Endothelial cell of umbilical vein (primary cell): ENCODE data around the gene AFP. TPM values are rescaled to one million over a fixed set of nuclear protein-coding genes. Genes with fewer than 3 reads are reported as not detected.

Experiments
- BruUV-seq: library from RNA; stranded (reverse); fragments of 400-500 nt; replicated peaks from 2 replicates; lab custom pipeline; 2021; lab: Mats Ljungman, UMichigan
- CTCF ChIA-PET: fragments of 300-600, 350-600 bp; sonication (Branson Sonifier 250); formaldehyde crosslinking; loops from one replicate; lab custom pipeline; 2021; ENCODE audit warnings: antibody characterized with exemption, inconsistent platforms; lab: Charles Lee
- POLR2A ChIA-PET: fragments of 300-600, 350-600 bp; sonication (Branson Sonifier 250); formaldehyde crosslinking; loops from one replicate; lab custom pipeline; 2021; ENCODE audit warnings: antibody characterized with exemption, inconsistent platforms; lab: Charles Lee
- DNase-seq: peaks from one replicate; pipeline ENCODE4 v3.0.0-alpha.2; 2011; ENCODE audit warnings: low read depth, low spot score
- FAIRE-seq: peaks from 2 replicates; lab custom pipeline; 2011; peaks lifted over from hg19 to GRCh38; lab: Jason Lieb, UNC
- H2AFZ ChIP-seq: 2 replicates; pipeline ENCODE4 v1.6.0; 2012; ENCODE audit warnings: low read depth, low read length, control low read depth, inconsistent platforms
- H3K27ac ChIP-seq: 2 replicates; pipeline ENCODE4 v1.5.1; 2011; ENCODE audit warnings: low read depth, mild to moderate bottlenecking, control low read depth, low read length, moderate library complexity; ENCODE audit not compliant: insufficient read depth
- H3K27me3 ChIP-seq, 2 experiments: 2 replicates each; pipeline versions ENCODE4 v1.6.0 to v1.6.1; 2011; ENCODE audit warnings: low read length in 2 of 2, mixed read lengths in 1 of 2; ENCODE audit not compliant: control insufficient read depth in 2 of 2, insufficient read depth in 2 of 2
- H3K36me3 ChIP-seq, 2 experiments: 2 replicates in 1 of 2; 3 replicates in 1 of 2; pipeline ENCODE4 v1.5.1; 2011; ENCODE audit warnings: low read length in 2 of 2, mild to moderate bottlenecking in 1 of 2, moderate library complexity in 1 of 2; ENCODE audit not compliant: control insufficient read depth in 2 of 2, insufficient read depth in 2 of 2; ENCODE audit errors: extremely low read depth in 1 of 2
- H3K4me1 ChIP-seq: 3 replicates; pipeline ENCODE4 v1.5.1; 2011; ENCODE audit warnings: mild to moderate bottlenecking, low read length; ENCODE audit not compliant: control insufficient read depth, insufficient read depth; ENCODE audit errors: extremely low read depth
- H3K4me2 ChIP-seq: 2 replicates; pipeline ENCODE4 v1.6.1; 2011; ENCODE audit warnings: low read length, control low read depth, mixed read lengths; ENCODE audit not compliant: insufficient read depth
- H3K4me3 ChIP-seq, 3 experiments: fragments of 200-600 bp in 1 of 3; sonication (generic), shearing (Covaris generic) in 1 of 3; replicated peaks in 1 of 3; 2 replicates each; pipeline ENCODE4 v1.5.1; 2011 to 2016; ENCODE audit warnings: control low read depth in 3 of 3, low read length in 3 of 3, mild to moderate bottlenecking in 2 of 3, inconsistent platforms in 1 of 3, low read depth in 1 of 3, moderate library complexity in 1 of 3; ENCODE audit not compliant: insufficient read depth in 1 of 3
- H3K79me2 ChIP-seq: 2 replicates; pipeline ENCODE4 v1.6.0; 2012; ENCODE audit warnings: low read length, inconsistent platforms; ENCODE audit not compliant: control insufficient read depth, insufficient read depth
- H3K9ac ChIP-seq: replicated peaks from 2 replicates; pipeline ENCODE3; 2011; ENCODE audit warnings: low read length, control low read depth; ENCODE audit not compliant: insufficient read depth; ENCODE audit errors: extremely low read depth
- H3K9me1 ChIP-seq: replicated peaks from 3 replicates; pipeline ENCODE4 v1.6.0; 2011; ENCODE audit warnings: mild to moderate bottlenecking, low read length; ENCODE audit not compliant: control insufficient read depth, insufficient read depth; ENCODE audit errors: extremely low read depth
- H3K9me3 ChIP-seq: replicated peaks from 2 replicates; pipeline ENCODE4 v1.5.1; 2012; ENCODE audit warnings: low read length, inconsistent platforms; ENCODE audit not compliant: control insufficient read depth, insufficient read depth
- H4K20me1 ChIP-seq: replicated peaks from 2 replicates; pipeline ENCODE3; 2011; ENCODE audit warnings: mild to moderate bottlenecking, low read length; ENCODE audit not compliant: control insufficient read depth, insufficient read depth; ENCODE audit errors: extremely low read depth
- EZH2 ChIP-seq: IDR thresholded peaks from 2 replicates; pipeline ENCODE4 v1.6.1; 2012; ENCODE audit warnings: borderline replicate concordance, low read depth, mild to moderate bottlenecking, moderate library complexity, low read length, inconsistent platforms; ENCODE audit not compliant: severe bottlenecking
- FOS ChIP-seq: IDR thresholded peaks from 2 replicates; pipeline ENCODE4 v1.6.1; 2011; ENCODE audit warnings: mild to moderate bottlenecking, low read length, moderate library complexity, borderline replicate concordance; ENCODE audit not compliant: insufficient read depth
- GATA2 ChIP-seq: IDR thresholded peaks from 2 replicates; pipeline ENCODE4 v1.7.0; 2011; ENCODE audit warnings: low read depth, mild to moderate bottlenecking, moderate library complexity, mixed read lengths, low read length; ENCODE audit not compliant: insufficient read length, insufficient read depth
- JUN ChIP-seq: IDR thresholded peaks from 2 replicates; pipeline ENCODE4 v1.6.1; 2011; ENCODE audit warnings: borderline replicate concordance, low read depth; ENCODE audit not compliant: insufficient read length, insufficient read depth
- MYC ChIP-seq: IDR thresholded peaks from one replicate; pipeline ENCODE4 v1.6.1; 2011; ENCODE audit warnings: mild to moderate bottlenecking, low read depth, low read length
- POLR2A ChIP-seq: IDR thresholded peaks from 2 replicates; pipeline ENCODE4 v1.6.1; 2012; ENCODE audit warnings: low read depth, mild to moderate bottlenecking, control low read depth, low read length
- POLR2AphosphoS5 ChIP-seq: IDR thresholded peaks from 2 replicates; pipeline ENCODE4 v1.6.1; 2012; ENCODE audit warnings: low read depth, mild to moderate bottlenecking, control low read depth, low read length, moderate library complexity; ENCODE audit not compliant: insufficient read depth
- dilution Hi-C: fragments of 300-500 bp; cut with MboI; formaldehyde crosslinking; loops from one replicate; pipeline ENCODE4 v1.15.0; 2019; ENCODE audit warnings: low sequenced_read_pairs; ENCODE audit not compliant: extremely low pct_ligation_motif_present
- intact Hi-C: fragments of 100-400 bp; cut with micrococcal nuclease; formaldehyde crosslinking; loops from one replicate; pipeline ENCODE4 v1.10.0; 2022
- polyA plus RNA-seq, 4 experiments: library from polyadenylated mRNA; depleted of rRNA in 3 of 4; stranded (reverse) in 3 of 4; unstranded in 1 of 4; fragments of >200 nt; gene quantifications; 2 replicates each; pipeline versions ENCODE4 v1.2.1 to v1.2.3, GENCODE V29; 2011 to 2012; ENCODE audit warnings: missing spikeins in 1 of 4
- total RNA-seq: library from RNA; stranded (reverse); gene quantifications from 2 replicates; pipeline ENCODE4 v1.2.3, GENCODE V29; 2021
- TF ChIP-seq, protein P1 (sequence below), 2 donors: IDR thresholded peaks; 1 replicate in 1 of 2; 2 replicates in 1 of 2; pipeline ENCODE4 v1.5.1; 2011; ENCODE audit warnings: low read length in 2 of 2, mild to moderate bottlenecking in 2 of 2, moderate library complexity in 2 of 2, control low read depth in 1 of 2, inconsistent platforms in 1 of 2, low read depth in 1 of 2; ENCODE audit not compliant: insufficient read depth in 1 of 2; ENCODE audit errors: extremely low read depth in 1 of 2
- TF ChIP-seq, protein P2 (sequence below): IDR thresholded peaks from 2 replicates; pipeline ENCODE4 v1.6.1; 2011; ENCODE audit not compliant: insufficient read depth, insufficient read length

The AFP gene
- total and polyA plus RNA-seq, 2 donors (not counting 3 experiments of a cell fraction or from before 2014, with no cell fraction given), result not detected

DNA sequence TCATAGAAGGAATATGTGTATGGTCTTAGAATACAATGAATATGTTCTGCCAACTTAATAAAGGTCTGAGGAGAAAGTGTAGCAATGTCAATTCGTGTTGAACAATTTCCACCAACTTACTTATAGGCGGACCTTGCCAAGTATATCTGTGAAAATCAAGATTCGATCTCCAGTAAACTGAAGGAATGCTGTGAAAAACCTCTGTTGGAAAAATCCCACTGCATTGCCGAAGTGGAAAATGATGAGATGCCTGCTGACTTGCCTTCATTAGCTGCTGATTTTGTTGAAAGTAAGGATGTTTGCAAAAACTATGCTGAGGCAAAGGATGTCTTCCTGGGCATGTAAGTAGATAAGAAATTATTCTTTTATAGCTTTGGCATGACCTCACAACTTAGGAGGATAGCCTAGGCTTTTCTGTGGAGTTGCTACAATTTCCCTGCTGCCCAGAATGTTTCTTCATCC lies 22.7 kb upstream of the AFP start:
- DNase-seq, result no peak
- Histone ChIP-seq H3K36me3 (no peaks in the 10 kb centered on the region), H3K9me3 (no peaks in the 10 kb centered on the region), H3K4me1 (no peaks in the 10 kb centered on the region), H3K79me2 (no peaks in the 10 kb centered on the region), H3K27me3 (peaks cover 0 to 6% of the 10 kb centered on the region in 2 experiments), H3K9ac (no peak overlapping the region), H2AFZ (no peak overlapping the region), H4K20me1 (no peaks in the 10 kb centered on the region), H3K9me1 (no peaks in the 10 kb centered on the region), H3K27ac (no peak overlapping the region), H3K4me2 (no peak overlapping the region), H3K4me3 (no peak overlapping the region)
- no TSS peak for BruUV-seq
- intact Hi-C loops, result no loop called here
- ChIA-PET POLR2A (no interaction called here), CTCF (no interaction called here)
- TF ChIP-seq FOS (no peak), POLR2A (no peak), POLR2AphosphoS5 (no peak), EZH2 (no peak), GATA2 (no peak), MYC (no peak), JUN (no peak)
- TF ChIP-seq, protein P1, sequence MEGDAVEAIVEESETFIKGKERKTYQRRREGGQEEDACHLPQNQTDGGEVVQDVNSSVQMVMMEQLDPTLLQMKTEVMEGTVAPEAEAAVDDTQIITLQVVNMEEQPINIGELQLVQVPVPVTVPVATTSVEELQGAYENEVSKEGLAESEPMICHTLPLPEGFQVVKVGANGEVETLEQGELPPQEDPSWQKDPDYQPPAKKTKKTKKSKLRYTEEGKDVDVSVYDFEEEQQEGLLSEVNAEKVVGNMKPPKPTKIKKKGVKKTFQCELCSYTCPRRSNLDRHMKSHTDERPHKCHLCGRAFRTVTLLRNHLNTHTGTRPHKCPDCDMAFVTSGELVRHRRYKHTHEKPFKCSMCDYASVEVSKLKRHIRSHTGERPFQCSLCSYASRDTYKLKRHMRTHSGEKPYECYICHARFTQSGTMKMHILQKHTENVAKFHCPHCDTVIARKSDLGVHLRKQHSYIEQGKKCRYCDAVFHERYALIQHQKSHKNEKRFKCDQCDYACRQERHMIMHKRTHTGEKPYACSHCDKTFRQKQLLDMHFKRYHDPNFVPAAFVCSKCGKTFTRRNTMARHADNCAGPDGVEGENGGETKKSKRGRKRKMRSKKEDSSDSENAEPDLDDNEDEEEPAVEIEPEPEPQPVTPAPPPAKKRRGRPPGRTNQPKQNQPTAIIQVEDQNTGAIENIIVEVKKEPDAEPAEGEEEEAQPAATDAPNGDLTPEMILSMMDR (IDR thresholded peaks at IDR 0.05; ENCODE audit: extremely low read depth in 1 of 2, insufficient read depth in 1 of 2, low read depth in 1 of 2, low read length in 2 of 2), result no peak
- TF ChIP-seq, protein P2, sequence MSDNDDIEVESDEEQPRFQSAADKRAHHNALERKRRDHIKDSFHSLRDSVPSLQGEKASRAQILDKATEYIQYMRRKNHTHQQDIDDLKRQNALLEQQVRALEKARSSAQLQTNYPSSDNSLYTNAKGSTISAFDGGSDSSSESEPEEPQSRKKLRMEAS, result no peak
- dilution Hi-C loops, result no loop called here
- no peak for FAIRE-seq
